HG02571 (cell line): Measurements from ENCODE around the gene TOP2A.

ENCODE experiments used
- ATAC-seq: cut with Tn5 transposase; IDR thresholded peaks from one replicate; pipeline ENCODE4 v1.9.1; 2021; ENCODE audit warnings: mild to moderate bottlenecking, moderate library complexity; ENCODE audit not compliant: unreplicated experiment

The TOP2A gene

GRCh38 chr17:40361925-40362695, 55.6 kb downstream of the TOP2A start:
- no peak for ATAC-seq

GRCh38 chr17:40361063-40361924, 56.4 kb downstream of the TOP2A start:
- ATAC-seq = no peak

GRCh38 chr17:40360091-40360490, 57.6 kb downstream of the TOP2A start:
- ATAC-seq = no peak

DNA sequence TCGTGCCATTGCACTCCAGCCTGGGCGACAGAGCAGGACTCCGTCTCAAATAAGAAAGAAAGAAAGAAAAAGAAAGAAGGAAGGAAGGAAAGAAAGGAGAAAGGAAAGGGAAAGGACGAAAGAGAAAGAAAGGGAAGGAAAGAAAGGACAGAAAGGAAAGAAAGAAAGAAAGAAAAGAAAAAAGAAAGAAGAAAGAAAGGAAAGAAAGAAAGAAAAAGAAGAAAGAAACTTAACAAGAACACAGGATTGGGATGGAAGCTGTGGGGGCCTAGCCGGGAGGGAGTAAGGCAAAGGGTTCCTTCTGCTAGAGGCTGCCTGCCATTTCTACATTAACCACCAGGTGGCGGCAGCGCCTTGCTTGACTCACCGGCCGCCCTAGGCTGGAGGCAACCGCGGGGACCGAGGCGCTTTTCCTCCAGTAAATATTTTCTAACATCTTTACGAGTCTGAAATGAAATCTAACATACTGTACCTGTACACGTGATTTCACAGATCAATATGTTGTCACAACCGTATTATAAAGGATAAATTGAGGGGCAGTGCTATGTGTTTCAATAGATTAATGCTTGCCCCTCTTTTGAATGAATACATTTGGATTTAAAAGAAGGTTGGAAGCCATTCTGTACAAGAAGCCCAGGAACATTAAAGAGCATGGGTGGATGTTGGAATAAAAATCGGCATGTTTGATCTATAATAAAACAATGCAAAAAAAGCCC, 59.2 kb downstream of the TOP2A start:
- no peak for ATAC-seq

GRCh38 chr17:40356990-40357881, 60.5 kb downstream of the TOP2A start:
- no peak for ATAC-seq

- no peak for ATAC-seq
Observed at GRCh38 chr17:40355804-40356758, 61.6 kb downstream of the TOP2A start.

DNA sequence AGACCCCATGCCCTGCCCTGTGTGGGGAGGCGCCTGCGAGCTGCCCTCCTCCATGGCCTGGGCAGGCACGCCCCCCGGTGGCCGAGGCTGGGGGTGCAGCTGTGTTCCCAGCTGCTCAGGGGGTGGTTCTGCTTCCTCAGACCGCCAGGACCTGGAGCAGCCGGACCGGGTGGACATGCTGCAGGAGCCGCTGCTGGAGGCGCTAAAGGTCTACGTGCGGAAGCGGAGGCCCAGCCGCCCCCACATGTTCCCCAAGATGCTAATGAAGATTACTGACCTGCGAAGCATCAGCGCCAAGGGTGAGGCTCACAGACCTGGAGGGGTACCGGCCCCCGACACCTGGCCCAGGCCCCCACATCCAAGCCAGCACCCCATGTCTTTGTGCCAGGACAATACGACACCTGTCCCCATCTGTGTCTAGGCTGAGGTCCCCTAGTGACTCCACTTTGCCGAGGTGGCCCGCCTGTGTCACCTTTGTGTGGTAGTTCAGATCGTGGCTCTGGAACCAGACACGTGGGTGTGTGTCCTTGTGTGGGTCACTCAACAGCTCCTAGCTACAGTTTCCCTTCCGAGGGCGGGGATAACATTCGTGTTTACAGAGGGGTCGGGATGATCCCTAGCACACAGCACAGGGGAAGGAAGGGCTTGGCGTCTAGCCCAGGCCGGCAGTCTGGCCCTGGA, 62.4 kb downstream of the TOP2A start:
- no peak for ATAC-seq

DNA sequence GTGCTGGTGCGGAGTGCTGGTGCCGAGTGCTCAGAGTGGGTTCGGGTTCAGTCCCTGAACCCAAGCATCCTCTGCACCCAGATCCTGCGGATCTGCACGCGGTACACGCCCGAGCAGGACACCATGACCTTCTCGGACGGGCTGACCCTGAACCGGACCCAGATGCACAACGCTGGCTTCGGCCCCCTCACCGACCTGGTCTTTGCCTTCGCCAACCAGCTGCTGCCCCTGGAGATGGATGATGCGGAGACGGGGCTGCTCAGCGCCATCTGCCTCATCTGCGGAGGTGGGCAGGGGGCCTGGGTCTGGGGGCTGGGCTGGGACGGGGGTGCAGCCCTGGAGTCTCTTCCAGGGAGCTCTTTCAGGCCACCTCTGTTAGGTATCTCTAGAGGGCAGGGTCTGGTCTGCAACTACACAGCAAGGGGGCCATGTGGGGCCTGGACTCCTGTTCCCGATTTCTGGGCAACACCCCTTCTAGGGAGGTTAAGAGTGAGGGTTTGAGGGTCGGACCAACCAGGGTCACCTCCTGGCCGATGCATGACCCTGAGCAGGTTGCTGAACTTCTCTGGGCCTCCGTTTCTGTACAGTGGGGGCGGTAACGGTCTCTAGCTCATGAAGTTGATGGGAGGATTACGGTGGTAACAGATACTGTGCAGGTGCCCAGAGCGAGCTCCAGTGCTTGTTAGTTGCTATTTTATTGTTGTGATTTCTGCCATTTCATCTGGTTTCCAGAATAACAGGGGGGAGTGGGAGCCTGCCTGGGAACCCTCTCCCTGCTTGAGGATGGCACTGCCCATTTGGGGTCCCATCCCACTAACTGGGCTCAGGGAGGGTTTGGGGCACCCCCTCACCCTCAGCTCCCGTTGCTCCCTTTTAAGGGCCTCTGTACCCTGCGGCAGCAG, 63.2 kb downstream of the TOP2A start:
- ATAC-seq = no peak

DNA sequence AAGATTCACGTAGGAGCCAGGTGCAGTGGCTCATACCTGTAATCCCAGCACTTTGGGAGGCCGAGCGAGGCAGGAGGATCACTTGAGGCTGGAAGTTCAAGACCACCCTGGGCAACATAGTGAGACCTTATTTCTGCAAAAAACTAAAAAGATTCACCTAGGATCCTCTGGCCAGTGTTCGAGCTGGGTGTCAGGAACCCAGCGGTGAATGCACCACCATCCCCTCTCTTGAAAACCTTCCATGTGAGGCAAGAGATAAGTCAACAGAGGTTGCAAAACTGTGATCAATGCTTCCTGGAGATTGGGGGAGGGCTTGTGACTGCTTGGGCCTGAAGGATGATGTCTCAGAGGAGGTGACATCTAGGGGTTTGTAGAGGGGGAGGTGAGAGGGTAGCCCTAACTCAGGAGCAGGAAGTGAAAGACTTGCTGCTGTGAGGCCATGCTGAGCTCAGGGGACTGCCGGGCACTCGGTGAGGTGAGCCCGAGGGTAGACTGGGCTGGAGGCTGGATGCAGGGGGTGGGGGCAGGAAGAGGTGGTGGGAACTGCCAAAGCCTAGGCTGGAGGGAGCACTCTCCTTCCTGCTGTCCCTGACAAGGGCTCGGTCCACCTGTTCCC, 64.8 kb downstream of the TOP2A start:
- no peak for ATAC-seq

DNA sequence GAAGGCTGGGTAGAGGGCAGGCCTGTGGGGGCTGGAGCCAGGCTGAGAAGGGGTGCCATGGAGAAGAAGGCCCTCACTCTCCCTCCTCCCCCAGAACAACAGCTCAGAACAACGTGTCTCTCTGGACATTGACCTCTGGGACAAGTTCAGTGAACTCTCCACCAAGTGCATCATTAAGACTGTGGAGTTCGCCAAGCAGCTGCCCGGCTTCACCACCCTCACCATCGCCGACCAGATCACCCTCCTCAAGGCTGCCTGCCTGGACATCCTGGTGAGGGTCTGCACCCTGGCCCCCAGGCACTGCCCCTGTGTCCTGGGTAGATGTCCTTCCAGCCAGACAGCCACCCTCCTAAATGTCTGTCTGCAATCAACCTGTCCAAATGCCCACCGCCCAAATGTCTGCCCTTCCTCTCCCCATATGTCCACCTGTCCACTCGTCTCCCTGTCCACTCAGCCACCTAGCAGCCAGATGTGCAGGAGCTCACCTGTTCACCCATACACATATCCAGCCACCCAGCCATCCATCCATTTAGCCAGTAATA, 65.4 kb downstream of the TOP2A start:
- ATAC-seq = no peak

DNA sequence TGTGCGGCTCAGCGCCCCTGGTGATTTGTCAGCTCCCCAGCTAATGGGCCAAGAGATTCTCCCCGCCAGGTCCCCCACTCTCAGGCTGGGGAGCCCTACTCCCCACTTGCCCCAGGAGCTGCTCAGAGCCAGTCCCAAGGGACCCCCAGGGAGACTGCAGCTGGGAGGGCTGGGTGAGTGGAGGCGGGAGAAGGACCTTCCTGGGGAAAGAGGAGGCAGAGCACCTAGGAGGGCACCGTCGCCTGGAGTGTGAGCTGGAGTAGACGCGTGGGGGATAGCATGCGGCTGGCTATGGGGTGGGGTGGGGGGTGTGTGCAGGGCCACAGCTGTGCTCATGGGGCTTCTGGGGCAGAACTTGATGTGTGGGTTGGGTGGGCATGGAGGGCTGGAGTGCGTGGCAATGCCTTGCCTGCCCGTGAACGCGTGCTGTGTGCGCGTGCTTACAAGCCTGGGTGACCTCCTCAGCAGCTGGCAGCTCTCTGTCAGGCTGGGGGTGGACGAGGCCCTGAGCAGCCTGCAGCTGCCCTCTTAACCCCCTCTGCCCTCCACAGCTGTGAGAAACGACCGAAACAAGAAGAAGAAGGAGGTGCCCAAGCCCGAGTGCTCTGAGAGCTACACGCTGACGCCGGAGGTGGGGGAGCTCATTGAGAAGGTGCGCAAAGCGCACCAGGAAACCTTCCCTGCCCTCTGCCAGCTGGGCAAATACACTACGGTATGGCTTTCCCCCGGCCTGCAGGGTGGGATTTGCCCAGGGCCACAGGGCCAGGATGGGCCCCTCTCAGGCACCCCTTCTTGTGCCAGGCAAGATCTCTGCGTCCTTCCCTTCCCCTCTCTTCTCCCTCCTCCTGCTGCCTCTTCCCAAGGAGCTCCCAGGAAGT, 66.1 kb downstream of the TOP2A start:
- ATAC-seq = no peak

DNA sequence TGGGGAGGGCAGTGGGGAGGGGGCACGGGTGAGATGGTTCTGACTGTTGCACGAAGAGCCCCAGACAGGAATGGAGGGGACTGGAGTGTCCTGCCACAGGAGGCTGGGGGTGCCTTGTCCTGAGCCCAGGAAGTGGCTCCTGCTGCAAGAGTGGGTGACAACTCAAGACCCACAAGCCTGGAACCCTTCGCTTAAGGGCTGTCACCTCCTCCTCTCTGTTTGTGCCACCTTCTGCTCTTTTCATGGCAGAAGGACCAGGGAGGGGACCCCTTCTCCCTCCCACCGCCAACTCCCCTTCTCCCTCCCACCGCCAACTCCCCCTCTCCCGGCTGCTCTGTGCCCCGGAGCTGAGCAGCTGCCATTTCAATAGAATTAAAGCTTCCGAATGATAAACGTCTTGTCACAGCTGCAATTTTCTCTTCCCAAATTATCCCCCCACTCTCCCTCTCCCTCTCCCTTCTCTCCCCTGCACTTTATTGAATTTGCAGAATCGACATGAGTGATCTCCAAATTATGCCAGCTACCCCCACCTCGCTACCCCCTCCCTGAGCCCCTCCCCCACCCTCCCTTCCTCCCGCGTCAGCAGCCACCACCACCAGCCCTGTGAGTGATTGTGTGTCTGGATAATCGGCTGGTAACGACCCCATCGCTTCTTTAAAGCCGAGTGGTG, 66.9 kb downstream of the TOP2A start:
- no peak for ATAC-seq

- ATAC-seq = no peak
Observed at GRCh38 chr17:40349895-40350688, 67.6 kb downstream of the TOP2A start.

- ATAC-seq = no peak
Observed at GRCh38 chr17:40349477-40349894, 68.2 kb downstream of the TOP2A start.
